PC-3 (cell line): ENCODE measurements around the gene STAG1. TPM values are rescaled to one million over a fixed set of nuclear protein-coding genes. Genes with fewer than 3 reads are reported as not detected.

ENCODE experiments used
- ATAC-seq: fragments of 200-7000 bp; cut with Tn5 transposase; 2 replicates; pipeline ENCODE4 v1.9.1; 2020; ENCODE audit warnings: mild to moderate bottlenecking, moderate library complexity
- BruUV-seq: library from RNA; stranded (reverse); fragments of 400-500 nt; replicated peaks from 2 replicates; lab custom pipeline; 2021; lab: Mats Ljungman, UMichigan
- CTCF ChIA-PET: fragments of 300-600 bp; sonication (Branson Sonifier 250); formaldehyde crosslinking; loops from one replicate; lab custom pipeline; 2022; ENCODE audit warnings: antibody characterized with exemption; lab: Charles Lee
- POLR2A ChIA-PET: fragments of 300-600 bp; sonication (Branson Sonifier 250); formaldehyde crosslinking; loops from one replicate; lab custom pipeline; 2022; ENCODE audit warnings: antibody characterized with exemption; ENCODE audit not compliant: unreplicated experiment; lab: Charles Lee
- DNase-seq: peaks from one replicate; pipeline ENCODE4 v3.0.0-alpha.2; 2015
- H2AFZ ChIP-seq: fragments of 300-600 bp; sonication (generic); 2 replicates; pipeline ENCODE4 v1.6.0; 2016; ENCODE audit warnings: antibody characterized with exemption, low read length
- H3F3A ChIP-seq: fragments of 300-600 bp; sonication (generic); one replicate; pipeline ENCODE4 v1.6.0; 2017; ENCODE audit warnings: antibody characterized with exemption, low read length, control low read depth, mild to moderate bottlenecking; ENCODE audit not compliant: unreplicated experiment
- H3K27ac ChIP-seq: fragments of 300-600 bp; sonication (generic); 2 replicates; pipeline ENCODE4 v1.5.1; 2016; ENCODE audit warnings: mild to moderate bottlenecking, low read length
- H3K27me3 ChIP-seq: fragments of 300-600 bp; sonication (generic); 2 replicates; pipeline ENCODE4 v1.6.1; 2016; ENCODE audit warnings: low read length, mixed read lengths
- H3K36me3 ChIP-seq: fragments of 300-600 bp; sonication (generic); 2 replicates; pipeline ENCODE4 v1.6.1; 2016; ENCODE audit warnings: low read depth, mixed run types, low read length, mixed read lengths
- H3K4me1 ChIP-seq: fragments of 300-600 bp; sonication (generic); 2 replicates; pipeline ENCODE4 v1.5.1; 2016; ENCODE audit warnings: low read length; ENCODE audit not compliant: insufficient read depth
- H3K4me2 ChIP-seq: fragments of 300-600 bp; sonication (generic); 2 replicates; pipeline ENCODE4 v1.6.0; 2016; ENCODE audit warnings: low read length
- H3K4me3 ChIP-seq: fragments of 300-600 bp; sonication (generic); 2 replicates; pipeline ENCODE4 v1.5.1; 2016; ENCODE audit warnings: mild to moderate bottlenecking, low read length, mixed read lengths
- H3K79me2 ChIP-seq: fragments of 300-600 bp; sonication (generic); 2 replicates; pipeline ENCODE4 v1.6.1; 2017; ENCODE audit warnings: low read length, mixed read lengths
- H3K9ac ChIP-seq: fragments of 300-600 bp; sonication (generic); 2 replicates; pipeline ENCODE4 v1.6.0; 2016; ENCODE audit warnings: mild to moderate bottlenecking, low read length
- H3K9me2 ChIP-seq: fragments of 300-600 bp; sonication (generic); replicated peaks from 2 replicates; pipeline ENCODE4 v1.6.1; 2016; ENCODE audit warnings: mixed run types, low read length, mixed read lengths
- H3K9me3 ChIP-seq: fragments of 300-600 bp; sonication (generic); 2 replicates; pipeline ENCODE4 v1.6.1; 2016; ENCODE audit warnings: low read length, mixed read lengths
- H4K20me1 ChIP-seq: fragments of 300-600 bp; sonication (generic); 2 replicates; pipeline ENCODE4 v1.6.1; 2016; ENCODE audit warnings: low read length, mixed read lengths
- CTCF ChIP-seq: fragments of 300-600 bp; sonication (generic); conservative IDR thresholded peaks from 2 replicates; pipeline ENCODE4 v1.5.1; 2017; ENCODE audit warnings: antibody characterized with exemption, low read depth, mild to moderate bottlenecking, low read length
- EZH2 ChIP-seq: fragments of 300-600 bp; sonication (generic); IDR thresholded peaks from one replicate; pipeline ENCODE4 v1.6.1; 2017; ENCODE audit warnings: antibody characterized with exemption, mild to moderate bottlenecking, low read length; ENCODE audit not compliant: unreplicated experiment
- EZH2phosphoT487 ChIP-seq: fragments of 300-600 bp; sonication (generic); IDR thresholded peaks from 2 replicates; pipeline ENCODE4 v1.6.1; 2018; ENCODE audit warnings: mild to moderate bottlenecking, antibody characterized with exemption, low read length, borderline replicate concordance
- intact Hi-C: fragments of 100-400 bp; cut with micrococcal nuclease; formaldehyde crosslinking; loops from 2 replicates; pipeline ENCODE4 v1.9.0; 2023
- total RNA-seq: library from RNA; depleted of rRNA; stranded (reverse); fragments of >200 nt; gene quantifications from 2 replicates; pipeline ENCODE4 v1.2.3, GENCODE V29; 2014

The STAG1 gene
- total RNA-seq, 1 experiment from 2014 or later: 14.6 TPM

DNA sequence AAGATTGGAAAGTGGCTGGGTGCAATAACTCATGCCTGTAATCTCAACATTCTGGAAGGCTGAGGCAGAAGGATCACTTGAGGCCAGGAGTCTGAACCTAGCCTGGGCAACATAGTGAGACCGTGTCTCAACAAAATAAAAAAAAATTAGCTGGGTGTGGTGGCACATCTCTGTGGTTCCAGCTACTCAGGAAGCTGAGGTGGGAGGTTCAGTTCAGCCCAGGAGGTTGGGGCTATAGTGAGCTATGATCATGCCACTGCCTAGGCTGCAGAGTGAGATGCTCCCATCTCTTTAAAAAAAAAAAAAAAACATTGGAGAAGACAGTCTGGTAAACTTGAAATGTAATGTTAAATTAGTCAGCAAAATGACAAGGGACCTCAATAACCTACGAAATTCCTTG, 57.9 kb downstream of the STAG1 start:
- Histone ChIP-seq H3K4me2 (no peak overlapping the region), H3K4me1 (no peaks in the 10 kb centered on the region; the same call in 1 of the 2 replicates), H3K9ac (no peak overlapping the region), H2AFZ (no peak overlapping the region), H3K79me2 (peaks cover 58% of the 10 kb centered on the region), H3F3A (no peaks in the 10 kb centered on the region), H3K4me3 (no peak overlapping the region), H3K27me3 (no peaks in the 10 kb centered on the region), H3K27ac (no peak overlapping the region), H3K9me3 (no peaks in the 10 kb centered on the region), H4K20me1 (no peaks in the 10 kb centered on the region), H3K9me2 (no peaks in the 10 kb centered on the region), H3K36me3 (0 out of 2 replicates have a peak, but pooled peaks cover 6% of the 10 kb centered on the region)
- BruUV-seq: no TSS peak
- ChIA-PET POLR2A (no interaction called here), CTCF (no interaction called here)
- intact Hi-C loops: no loop called here
- DNase-seq (no peak), ATAC-seq (no peak)
- TF ChIP-seq EZH2: no peak
- TF ChIP-seq EZH2phosphoT487: no peak
- no peak for TF ChIP-seq CTCF

DNA sequence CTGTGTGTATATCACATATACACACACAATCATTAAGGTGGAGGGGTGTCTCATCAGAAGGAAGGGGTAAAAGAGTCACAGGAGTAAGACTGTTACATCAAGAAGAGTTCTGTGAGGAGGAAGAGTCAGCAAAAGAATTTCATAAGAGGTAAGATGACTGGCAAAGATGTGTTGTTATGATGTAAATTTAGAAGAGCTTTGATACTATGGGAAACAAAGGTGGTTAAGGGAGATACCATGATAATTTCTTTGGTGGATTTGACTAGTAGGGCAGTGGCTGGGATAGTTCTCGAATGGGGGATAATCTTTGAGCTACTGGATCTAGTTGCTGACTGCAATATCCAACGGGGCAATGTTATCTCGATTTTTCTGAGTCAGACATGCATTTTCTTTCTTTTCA, 61.6 kb downstream of the STAG1 start:
- Histone ChIP-seq H3K9me3 (no peaks in the 10 kb centered on the region), H3F3A (no peaks in the 10 kb centered on the region), H3K79me2 (peaks cover 28% of the 10 kb centered on the region), H4K20me1 (no peaks in the 10 kb centered on the region), H3K4me2 (no peak overlapping the region), H3K9me2 (no peaks in the 10 kb centered on the region), H3K4me1 (no peaks in the 10 kb centered on the region), H3K4me3 (no peak overlapping the region), H2AFZ (no peak overlapping the region), H3K9ac (no peak overlapping the region), H3K36me3 (no peaks in the 10 kb centered on the region), H3K27ac (no peak overlapping the region), H3K27me3 (no peaks in the 10 kb centered on the region)
- ATAC-seq (no peak), DNase-seq (no peak)
- BruUV-seq: no TSS peak
- POLR2A ChIA-PET: no interaction called here
- intact Hi-C loops: no loop called here
- CTCF ChIA-PET: no interaction called here
- no peak for TF ChIP-seq EZH2
- no peak for TF ChIP-seq EZH2phosphoT487
- TF ChIP-seq CTCF: no peak

GRCh38 chr3:136685882-136686281, 66.3 kb downstream of the STAG1 start:
- intact Hi-C loops: no loop called here
- Histone ChIP-seq H3F3A (no peaks in the 10 kb centered on the region), H3K36me3 (no peaks in the 10 kb centered on the region), H3K9me3 (no peaks in the 10 kb centered on the region), H3K9me2 (no peaks in the 10 kb centered on the region), H3K9ac (no peak overlapping the region), H3K4me3 (no peak overlapping the region), H3K27ac (no peak overlapping the region), H3K79me2 (peaks cover 43% of the 10 kb centered on the region), H4K20me1 (no peaks in the 10 kb centered on the region), H3K4me1 (no peaks in the 10 kb centered on the region), H3K27me3 (no peaks in the 10 kb centered on the region), H3K4me2 (no peak overlapping the region), H2AFZ (no peak overlapping the region)
- TF ChIP-seq CTCF (no peak), EZH2phosphoT487 (no peak), EZH2 (no peak)
- DNase-seq: no peak
- no TSS peak for BruUV-seq
- no peak for ATAC-seq
- ChIA-PET POLR2A (no interaction called here), CTCF (no interaction called here)
